Subcutaneous adipose tissue (tissue), 4 donors: ENCODE data around the gene PGAM2. TPM values are rescaled to one million over a fixed set of nuclear protein-coding genes. Genes with fewer than 3 reads are reported as not detected.

Experiments
- CTCF ChIP-seq: fragments of 450-650 bp; IDR thresholded peaks from one replicate; pipeline ENCODE4 v1.5.1; 2016; ENCODE audit warnings: low read depth, mild to moderate bottlenecking, control low read depth, antibody characterized with exemption, moderate library complexity
- total RNA-seq, 4 donors: library from RNA; depleted of rRNA; stranded (reverse); fragments of >200 nt; gene quantifications; one replicate each; pipeline ENCODE4 v1.1.0, GENCODE V29; 2016

Gene PGAM2
- total RNA-seq, 4 donors from 2014 or later = 4.3 TPM; not detected in 3

GRCh38 chr7:44105832-44106231, 40.5 kb upstream of the PGAM2 start:
- no peak for TF ChIP-seq CTCF

- no peak for TF ChIP-seq CTCF
Observed at GRCh38 chr7:44104860-44105771, 39.7 kb upstream of the PGAM2 start.

GRCh38 chr7:44103923-44104859, 38.8 kb upstream of the PGAM2 start, which contains the start of gene AEBP1:
Gene AEBP1, plus strand, starts transcription at chr7:44104345. Its CDS starts 321 bp downstream, at chr7:44104666.
- no peak for TF ChIP-seq CTCF

GRCh38 chr7:44103566-44103922, 38.2 kb upstream of the PGAM2 start:
- no peak for TF ChIP-seq CTCF

GRCh38 chr7:44102846-44103565, 37.6 kb upstream of the PGAM2 start:
- TF ChIP-seq CTCF = no peak

- TF ChIP-seq CTCF = no peak
Observed at GRCh38 chr7:44101966-44102845, 36.8 kb upstream of the PGAM2 start.
